ENCODE results near the gene RPRML.
"Not testable (repeated sequence)": the region's sequence is repeated elsewhere in the genome, so short reads cannot be mapped to it uniquely, and the experiment has no call there.

Gene RPRML

DNA sequence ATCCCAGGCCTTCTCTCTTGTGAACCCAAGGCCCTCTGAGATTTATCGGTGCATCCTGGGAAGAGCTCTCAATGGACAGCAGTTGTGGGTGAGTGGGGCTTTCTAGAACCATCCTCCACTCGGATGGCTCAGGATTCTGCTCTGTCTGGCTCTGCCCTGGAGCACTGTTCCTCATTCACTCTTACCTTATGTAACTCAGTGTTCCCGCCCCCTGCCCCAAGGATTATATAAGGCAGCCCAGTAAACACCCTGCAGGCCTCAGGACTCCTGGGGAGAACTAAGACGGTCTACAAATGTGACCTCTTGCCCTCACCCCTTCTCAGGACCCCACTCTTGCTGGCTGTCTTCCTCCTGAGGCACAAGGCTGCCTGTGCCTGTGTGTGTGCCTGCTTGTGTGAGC, 3.8 kb downstream of the RPRML start:
- no peak for DNase-seq

GRCh38 chr17:46974086-46974485, 5.0 kb downstream of the RPRML start:
- no peak for DNase-seq

DNA sequence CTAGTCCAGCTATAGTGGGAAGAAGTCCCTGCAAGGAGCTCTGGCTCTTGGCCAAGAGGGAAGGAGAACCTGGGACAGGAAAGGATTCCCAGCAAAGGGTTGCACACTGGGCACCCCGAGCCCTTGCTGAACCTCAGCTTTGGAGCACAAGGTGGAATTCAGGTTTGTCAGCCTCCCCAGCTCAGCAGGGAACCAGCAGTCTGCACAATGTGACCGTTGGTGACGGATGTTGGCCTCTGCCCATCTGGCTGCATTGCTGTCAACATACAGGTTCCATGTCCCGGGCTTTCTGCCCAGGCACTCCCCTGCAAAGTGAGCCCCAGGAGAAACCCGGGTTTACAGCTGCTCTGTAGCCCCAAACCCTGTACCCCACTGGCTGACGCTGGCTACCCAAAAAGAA, 6.7 kb downstream of the RPRML start:
- no peak for DNase-seq

GRCh38 chr17:46971647-46972300, 7.3 kb downstream of the RPRML start:
- DNase-seq = no peak

DNA sequence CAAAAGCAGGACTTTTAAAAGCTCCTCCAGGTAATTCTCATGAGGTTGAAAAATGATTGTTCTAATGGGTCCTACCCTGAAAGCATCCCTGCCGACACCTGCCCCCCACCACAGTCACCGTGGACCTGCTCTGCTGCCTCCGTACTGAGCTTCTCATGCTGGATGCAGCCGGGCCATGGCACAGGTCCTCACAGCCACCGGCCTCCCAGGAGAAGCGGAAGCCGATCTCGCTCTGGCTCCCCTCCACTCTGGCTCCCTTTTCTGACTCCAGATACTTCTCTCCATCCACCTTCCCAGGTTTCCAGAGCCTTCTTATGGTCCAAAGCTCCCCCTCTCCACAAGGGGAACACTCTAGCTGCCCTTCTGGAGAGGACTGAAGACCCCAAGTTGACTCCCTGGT, 10.2 kb downstream of the RPRML start:
- DNase-seq = no peak

DNA sequence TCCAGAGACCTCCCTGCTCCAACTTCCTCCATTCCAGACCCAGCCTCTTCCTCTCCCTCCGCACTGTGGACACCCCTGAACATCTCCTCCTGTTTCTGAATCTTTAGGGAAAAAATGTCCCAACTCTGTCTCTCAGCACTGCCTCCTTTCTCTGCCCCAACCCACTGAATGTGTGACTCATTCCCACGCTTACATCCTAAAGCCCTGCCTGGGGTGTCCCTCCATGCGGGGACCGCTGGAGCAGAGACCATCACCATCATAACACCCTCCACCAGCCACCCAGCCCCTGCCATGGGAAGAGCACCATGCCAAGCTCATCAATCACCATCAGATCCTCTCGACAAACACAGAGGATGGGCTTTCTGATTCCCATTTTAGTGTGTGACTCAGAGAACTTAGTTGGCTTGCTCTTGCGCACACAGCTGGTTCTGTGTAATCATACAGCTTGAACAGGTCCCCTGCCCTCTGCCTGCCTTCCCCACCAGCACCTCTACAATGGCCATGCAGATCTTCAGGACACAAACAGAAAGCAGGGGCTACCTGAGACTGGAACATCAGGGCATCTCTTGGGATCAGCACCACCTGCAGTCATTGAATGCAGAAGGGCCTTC, 10.7 kb downstream of the RPRML start:
- no peak for DNase-seq

DNA sequence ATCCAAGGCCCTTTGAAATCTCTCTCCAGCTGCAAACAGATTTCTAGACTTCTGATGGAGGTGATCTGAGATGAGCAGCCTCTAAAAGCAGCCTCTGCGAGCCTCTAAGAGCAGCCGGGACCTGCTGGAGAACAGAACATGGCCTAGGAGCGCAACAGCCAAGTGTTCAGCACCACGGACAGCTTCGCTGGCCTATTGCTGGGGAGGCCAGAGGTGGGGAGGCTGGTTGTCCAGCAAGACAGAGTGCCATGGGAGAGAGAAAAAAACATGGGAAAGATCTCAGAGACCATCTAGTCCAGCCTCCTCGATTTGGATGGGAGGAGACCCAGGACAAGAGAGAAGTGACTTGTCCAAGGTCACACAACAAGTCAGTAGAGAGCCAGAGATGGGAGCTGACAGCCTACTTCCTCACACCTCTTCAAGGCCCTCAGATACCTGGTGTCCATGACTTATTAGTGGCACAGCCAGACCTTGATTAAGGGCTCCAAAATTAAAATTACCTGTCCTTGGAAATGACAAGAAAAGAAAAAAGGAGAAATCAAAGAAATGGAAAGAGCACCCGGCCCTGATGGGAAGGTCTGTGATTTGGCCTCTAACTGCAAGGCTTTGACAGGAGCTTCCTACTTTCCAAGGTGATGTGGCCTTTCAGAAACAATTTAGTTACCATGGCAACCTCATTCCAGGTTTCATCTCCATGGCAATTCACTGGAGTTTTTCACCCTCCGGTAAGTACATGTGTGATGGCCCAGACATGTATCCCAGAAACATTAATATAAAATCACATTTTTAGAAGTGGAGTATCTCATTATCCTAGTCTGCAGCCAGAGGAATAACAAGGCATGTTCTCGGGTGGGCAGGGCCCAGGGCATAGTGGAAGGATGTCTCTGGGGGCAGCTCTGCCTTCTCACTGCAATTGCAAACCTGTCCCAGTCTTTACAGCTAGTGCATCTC, 14.5 kb downstream of the RPRML start:
- DNase-seq = no peak

GRCh38 chr17:46963571-46963970, 15.5 kb downstream of the RPRML start:
- DNase-seq = no peak

- DNase-seq = no peak
These were observed 16.7 kb downstream of the RPRML start for GRCh38 chr17:46962374-46962790.

DNA sequence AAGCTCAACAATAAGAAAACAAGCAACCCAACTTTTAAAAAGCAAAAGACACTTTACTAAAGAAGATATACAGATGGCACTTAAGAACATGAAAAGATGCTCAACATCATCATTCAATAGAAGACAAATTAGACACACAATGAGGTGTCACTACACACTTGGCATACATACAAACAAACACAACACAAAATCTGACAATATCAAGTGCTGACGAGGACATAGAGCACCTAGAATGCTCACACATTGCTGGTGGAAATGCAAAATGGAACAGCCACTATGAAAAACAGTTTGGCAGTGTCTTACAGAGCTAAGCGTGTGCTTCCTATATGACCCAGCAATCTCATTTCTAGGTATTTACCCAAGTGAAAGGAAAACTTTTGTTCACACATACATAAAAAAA, 18.9 kb downstream of the RPRML start:
- DNase-seq = no peak

- DNase-seq = no peak
These were observed 20.9 kb downstream of the RPRML start for GRCh38 chr17:46958041-46958591.

DNA sequence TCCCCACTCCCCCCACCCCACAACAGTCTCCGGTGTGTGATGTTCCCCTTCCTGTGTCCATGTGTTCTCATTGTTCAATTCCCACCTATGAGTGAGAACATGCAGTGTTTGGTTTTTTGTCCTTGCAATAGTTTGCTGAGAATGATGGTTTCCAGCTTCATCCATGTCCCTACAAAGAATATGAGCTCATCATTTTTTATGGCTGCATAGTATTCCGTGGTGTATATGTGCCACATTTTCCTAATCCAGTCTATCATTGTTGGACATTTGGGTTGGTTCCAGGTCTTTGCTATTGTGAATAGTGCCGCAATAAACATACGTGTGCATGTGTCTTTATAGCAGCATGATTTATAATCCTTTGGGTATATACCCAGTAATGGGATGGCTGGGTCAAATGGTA, 25.9 kb downstream of the RPRML start:
- DNase-seq = not testable (repeated sequence)

DNA sequence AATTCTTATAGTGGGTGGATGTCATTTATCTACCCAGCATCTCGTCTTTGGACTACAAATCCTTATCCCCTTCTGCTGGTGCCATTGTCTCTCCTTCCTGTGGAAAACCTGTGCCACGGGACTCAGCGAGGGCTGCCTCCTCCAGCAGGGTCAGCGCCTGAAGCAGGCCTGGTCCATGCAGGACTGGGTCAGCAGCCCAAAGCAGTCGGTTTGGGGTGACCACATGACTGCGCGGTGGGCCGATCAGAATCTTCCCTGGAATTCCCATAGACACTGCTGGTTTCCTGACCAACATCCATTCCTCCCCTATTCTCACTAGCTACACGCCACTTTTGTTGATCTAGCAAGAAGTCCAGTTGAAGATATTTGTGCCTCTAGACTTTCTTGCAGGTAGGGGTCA, 26.9 kb downstream of the RPRML start:
- no peak for DNase-seq

GRCh38 chr17:46951706-46952105, 27.3 kb downstream of the RPRML start:
- DNase-seq = no peak

- peak; percentile 35 for DNase-seq
These were observed 27.9 kb downstream of the RPRML start for GRCh38 chr17:46950997-46951621.

DNA sequence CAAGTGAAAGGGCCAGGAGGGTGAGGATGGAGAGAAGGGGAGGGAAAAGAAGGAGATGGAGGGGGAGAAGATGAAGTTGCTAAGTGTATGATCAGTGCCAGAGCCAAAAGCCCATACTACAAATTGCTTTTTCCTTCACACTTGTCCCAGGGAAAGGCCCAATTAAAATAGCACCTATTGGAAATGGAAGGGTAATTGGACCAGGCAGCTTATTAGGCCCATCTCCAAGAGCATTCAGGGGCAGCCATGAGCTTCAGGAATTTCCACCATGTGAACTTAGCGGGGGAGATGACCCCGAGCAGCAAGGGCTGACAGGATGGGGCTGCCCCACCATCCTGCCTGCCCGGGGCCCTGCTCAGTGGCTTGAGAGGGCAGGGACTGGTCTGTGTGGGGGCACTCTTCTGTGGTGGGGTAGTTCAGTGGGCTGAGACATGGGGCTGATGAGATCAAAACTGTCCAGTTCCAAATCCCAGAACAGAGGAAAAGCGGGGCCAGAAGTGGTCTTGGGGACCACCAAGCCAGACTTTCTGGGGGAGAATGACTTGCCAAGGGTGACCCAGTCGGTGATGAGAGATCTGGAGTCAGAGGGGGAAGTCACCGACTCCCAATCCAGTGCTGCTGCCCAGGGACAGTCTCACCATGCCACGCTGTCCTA, 28.6 kb downstream of the RPRML start:
- no peak for DNase-seq

DNA sequence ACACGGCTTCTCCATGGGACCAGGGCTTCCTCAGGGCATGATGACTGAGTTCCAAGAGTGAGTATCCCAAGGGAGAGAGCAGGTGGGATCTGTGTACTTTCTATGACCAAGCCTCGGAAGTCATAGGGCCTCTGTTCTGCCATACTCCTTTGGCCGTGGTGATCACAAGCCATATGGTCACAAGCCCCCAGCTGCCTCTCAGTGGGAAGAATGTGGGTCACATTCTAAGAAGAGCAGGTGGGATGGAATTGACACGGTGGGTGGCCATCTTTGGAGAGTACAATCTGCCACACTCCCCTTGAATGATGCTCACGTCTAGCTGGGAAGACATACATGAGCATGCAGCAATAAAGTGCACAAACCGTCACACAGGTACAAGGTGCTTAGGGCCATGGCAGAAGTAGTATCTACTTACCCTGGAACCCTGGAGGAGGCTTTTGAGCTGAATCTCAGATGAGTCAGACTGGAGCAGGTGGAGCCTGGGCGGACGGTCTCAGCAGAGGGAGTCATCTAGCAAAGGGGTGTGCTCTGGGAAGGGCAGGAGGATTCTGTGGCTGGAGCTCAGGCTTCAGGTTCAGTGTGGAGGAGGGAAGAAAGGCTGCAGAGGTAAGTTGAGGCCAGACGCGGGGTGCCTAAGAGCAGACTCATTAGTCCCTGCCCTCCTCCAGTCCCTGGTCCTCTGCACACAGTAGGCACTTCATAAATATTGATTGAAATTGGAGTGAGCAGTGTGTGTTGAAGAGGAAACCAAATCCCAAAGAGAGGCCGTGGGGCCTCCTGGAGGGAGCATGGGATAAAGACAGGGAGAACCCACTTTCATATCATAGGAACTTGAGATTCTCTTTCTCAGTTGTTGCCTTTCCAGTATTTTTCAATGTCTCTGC, 29.5 kb downstream of the RPRML start:
- no peak for DNase-seq

- DNase-seq = no peak
These were observed 30.5 kb downstream of the RPRML start for GRCh38 chr17:46948544-46948943.

GRCh38 chr17:46947216-46947615, 31.8 kb downstream of the RPRML start:
- no peak for DNase-seq

DNA sequence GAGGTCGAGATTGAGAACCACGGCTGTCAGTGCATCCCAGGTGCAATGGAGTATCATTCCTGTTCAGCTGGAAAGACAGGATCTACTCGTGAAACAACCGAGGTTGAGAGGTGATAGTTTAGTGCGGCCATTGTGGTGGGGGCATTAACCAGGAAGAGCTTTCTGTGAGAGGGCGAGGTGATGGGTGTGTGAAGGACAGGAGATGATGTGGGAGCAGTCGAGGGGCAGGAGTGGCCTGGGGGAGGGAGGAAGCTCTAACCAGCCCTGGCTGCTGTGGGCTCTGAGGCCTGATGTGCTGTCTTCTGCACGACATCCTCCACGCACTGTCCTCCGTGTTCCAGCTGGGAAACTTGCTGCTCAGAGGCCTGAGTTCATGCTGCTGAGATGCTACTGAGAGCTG, 34.1 kb downstream of the RPRML start:
- DNase-seq = no peak

Measured in NCI-H1436 treated with DMSO at 0.1 percent for 48 hours (cell line).